ENCODE measurements around the gene KATNB1. TPM values are rescaled to one million over a fixed set of nuclear protein-coding genes. Genes with fewer than 3 reads are reported as not detected.
"Not testable (repeated sequence)": the region's sequence is repeated elsewhere in the genome, so short reads cannot be mapped to it uniquely, and the experiment has no call there.

KATNB1 gene
- total RNA-seq, 2 donors from 2014 or later: 9.0 to 16.2 TPM

DNA sequence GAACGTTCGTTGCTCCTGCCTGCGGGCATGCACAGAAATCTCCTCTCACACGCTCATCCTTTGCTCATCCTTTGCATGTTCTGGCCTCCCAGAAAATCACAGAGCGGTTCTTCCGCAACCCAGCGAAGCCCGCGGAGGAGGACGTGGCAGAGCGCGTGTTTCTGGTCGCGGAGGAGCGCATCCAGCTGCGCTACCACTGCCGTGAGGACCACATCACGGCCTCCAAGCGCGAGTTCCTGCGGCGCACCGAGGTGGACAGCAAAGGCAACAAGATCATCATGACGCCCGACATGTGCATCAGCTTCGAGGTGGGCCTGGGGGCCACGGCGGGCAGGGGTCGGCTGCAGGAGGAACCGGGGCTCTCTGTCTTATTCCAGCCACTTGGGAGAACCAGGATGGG lies 9.6 kb upstream of the KATNB1 start:
- DNase-seq (ENCODE audit: low spot score) (no peak), ATAC-seq (ENCODE audit: insufficient number of reproducible peaks, low FRiP score, low read depth) (no peak)
- H3K4me3 ChIP-seq: no peak overlapping the region
- no peak overlapping the region for H3K27ac ChIP-seq
- no peaks in the 10 kb centered on the region for H3K36me3 ChIP-seq
- H3K9me3 ChIP-seq: no peaks in the 10 kb centered on the region
- no peaks in the 10 kb centered on the region for H3K27me3 ChIP-seq (replicated peaks; ENCODE audit: insufficient read depth)
- H3K4me1 ChIP-seq (ENCODE audit: control insufficient read depth in 1 of 2, low read depth in 2 of 2): no peaks in the 10 kb centered on the region
- TF ChIP-seq, protein P1, sequence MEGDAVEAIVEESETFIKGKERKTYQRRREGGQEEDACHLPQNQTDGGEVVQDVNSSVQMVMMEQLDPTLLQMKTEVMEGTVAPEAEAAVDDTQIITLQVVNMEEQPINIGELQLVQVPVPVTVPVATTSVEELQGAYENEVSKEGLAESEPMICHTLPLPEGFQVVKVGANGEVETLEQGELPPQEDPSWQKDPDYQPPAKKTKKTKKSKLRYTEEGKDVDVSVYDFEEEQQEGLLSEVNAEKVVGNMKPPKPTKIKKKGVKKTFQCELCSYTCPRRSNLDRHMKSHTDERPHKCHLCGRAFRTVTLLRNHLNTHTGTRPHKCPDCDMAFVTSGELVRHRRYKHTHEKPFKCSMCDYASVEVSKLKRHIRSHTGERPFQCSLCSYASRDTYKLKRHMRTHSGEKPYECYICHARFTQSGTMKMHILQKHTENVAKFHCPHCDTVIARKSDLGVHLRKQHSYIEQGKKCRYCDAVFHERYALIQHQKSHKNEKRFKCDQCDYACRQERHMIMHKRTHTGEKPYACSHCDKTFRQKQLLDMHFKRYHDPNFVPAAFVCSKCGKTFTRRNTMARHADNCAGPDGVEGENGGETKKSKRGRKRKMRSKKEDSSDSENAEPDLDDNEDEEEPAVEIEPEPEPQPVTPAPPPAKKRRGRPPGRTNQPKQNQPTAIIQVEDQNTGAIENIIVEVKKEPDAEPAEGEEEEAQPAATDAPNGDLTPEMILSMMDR (IDR thresholded peaks at IDR 0.05): no peak

DNA sequence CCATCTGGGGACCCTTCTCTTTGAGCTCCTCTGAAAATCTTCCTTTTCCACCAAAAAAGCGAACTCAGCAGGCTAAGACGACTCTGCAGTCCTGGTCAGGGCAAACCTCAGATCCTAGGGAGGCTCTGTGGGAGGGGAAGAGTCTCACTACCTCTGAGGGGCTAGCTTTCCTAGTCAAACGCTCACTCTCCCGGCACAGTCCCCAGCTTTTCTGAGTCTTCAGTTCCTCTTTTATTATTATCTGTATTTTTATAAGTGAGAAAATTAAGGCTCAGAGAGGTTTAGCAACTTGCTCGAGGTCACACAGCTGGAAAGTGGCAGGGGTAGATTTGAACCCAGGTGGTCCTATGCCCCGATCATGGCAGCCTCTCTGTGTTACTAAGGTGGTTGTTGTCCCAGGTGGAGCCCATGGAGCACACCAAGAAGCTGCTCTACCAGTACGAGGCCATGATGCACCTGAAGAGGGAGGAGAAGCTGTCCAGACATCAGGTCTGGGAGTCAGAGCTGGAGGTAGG lies 9.1 kb upstream of the KATNB1 start:
- TF ChIP-seq, protein P1 (IDR thresholded peaks at IDR 0.05): no peak
- no peak overlapping the region for H3K27ac ChIP-seq
- H3K4me1 ChIP-seq (ENCODE audit: control insufficient read depth in 1 of 2, low read depth in 2 of 2): no peaks in the 10 kb centered on the region
- ATAC-seq (ENCODE audit: insufficient number of reproducible peaks, low FRiP score, low read depth) (no peak), DNase-seq (ENCODE audit: low spot score) (no peak)
- no peaks in the 10 kb centered on the region for H3K27me3 ChIP-seq (replicated peaks; ENCODE audit: insufficient read depth)
- no peak overlapping the region for H3K4me3 ChIP-seq
- no peaks in the 10 kb centered on the region for H3K36me3 ChIP-seq
- H3K9me3 ChIP-seq: no peaks in the 10 kb centered on the region

DNA sequence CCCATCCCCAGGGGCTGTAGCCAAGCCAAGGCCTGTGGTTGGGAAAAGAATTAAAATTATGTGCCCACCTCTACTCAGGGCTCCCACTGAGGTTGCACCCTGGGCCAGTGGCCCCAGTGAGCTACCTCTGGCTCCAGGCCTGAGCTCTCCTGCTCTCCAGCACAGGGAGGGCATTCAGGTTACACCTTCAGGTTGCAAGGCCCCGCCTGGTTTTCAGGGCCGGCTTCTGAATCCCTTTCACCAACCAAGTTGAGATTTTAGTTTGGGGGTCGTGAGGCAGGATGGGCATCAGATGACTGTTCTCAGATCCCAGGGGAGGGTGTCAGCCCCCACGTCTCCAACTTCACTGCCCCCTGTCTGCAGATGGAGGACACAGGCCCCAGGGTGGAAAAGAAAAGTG lies 8.0 kb upstream of the KATNB1 start:
- Histone ChIP-seq H3K4me3 (no peak overlapping the region), H3K27me3 (replicated peaks; ENCODE audit: insufficient read depth) (no peaks in the 10 kb centered on the region), H3K4me1 (ENCODE audit: control insufficient read depth in 1 of 2, low read depth in 2 of 2) (no peaks in the 10 kb centered on the region), H3K27ac (no peak overlapping the region), H3K9me3 (no peaks in the 10 kb centered on the region), H3K36me3 (no peaks in the 10 kb centered on the region)
- DNase-seq (ENCODE audit: low spot score) (no peak), ATAC-seq (ENCODE audit: insufficient number of reproducible peaks, low FRiP score, low read depth) (no peak)
- TF ChIP-seq, protein P1 (IDR thresholded peaks at IDR 0.05): no peak

DNA sequence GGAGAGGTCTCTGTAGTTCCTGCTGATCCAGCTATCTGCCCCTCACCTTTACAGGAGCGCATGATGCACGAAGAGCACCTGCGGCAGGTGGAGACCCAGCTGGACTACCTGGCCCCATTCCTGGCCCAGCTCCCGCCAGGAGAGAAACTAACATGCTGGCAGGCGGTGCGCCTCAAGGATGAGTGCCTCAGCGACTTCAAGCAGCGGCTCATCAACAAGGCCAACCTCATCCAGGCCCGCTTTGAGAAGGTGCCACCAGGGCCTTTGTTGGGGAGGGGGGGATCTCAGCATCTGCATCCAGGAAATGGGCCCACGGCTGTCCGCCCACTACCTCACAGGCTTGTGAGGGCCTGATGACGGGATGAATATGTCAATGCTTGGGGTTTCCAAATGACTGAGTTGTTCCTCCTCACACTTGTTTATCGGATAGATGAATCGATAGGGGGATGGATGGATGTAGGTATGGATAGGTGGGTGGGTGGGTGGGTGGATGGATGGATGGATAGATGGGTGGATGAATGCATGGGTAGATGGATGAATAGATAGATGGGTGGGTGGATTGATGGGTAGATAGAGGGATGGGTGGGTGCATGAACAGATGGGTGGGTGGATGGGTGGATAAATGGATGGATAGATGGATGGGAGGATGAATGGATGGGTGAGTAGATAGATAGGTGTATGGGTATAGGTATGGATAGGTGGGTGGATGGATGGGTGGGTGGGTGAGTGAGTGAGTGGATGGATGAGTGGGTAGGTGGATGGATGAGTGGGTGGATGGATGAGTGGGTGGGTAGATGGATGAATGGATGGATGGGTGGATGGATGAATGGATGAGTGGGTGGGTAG lies 7.0 kb upstream of the KATNB1 start:
- TF ChIP-seq, protein P1 (IDR thresholded peaks at IDR 0.05): no peak
- no peaks in the 10 kb centered on the region for H3K27me3 ChIP-seq (replicated peaks; ENCODE audit: insufficient read depth)
- H3K27ac ChIP-seq: no peak overlapping the region
- H3K4me1 ChIP-seq (ENCODE audit: control insufficient read depth in 1 of 2, low read depth in 2 of 2): no peaks in the 10 kb centered on the region
- no peaks in the 10 kb centered on the region for H3K36me3 ChIP-seq
- no peak for DNase-seq (ENCODE audit: low spot score)
- H3K4me3 ChIP-seq: no peak overlapping the region
- H3K9me3 ChIP-seq: no peaks in the 10 kb centered on the region
- no peak for ATAC-seq (ENCODE audit: insufficient number of reproducible peaks, low FRiP score, low read depth)

DNA sequence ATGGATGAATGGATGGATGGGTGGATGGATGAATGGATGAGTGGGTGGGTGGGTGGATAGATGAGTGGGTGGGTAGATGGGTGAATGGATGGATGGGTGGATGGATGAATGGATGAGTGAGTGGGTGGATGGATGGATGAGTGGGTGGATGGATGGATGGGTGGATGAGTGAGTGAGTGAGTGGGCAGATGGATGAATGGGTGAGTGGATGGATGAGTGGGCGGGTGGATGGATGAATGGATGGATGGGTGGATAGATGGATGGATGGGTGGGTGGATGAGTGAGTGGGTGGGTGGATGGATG lies 6.4 kb upstream of the KATNB1 start:
- Histone ChIP-seq H3K36me3 (no peaks in the 10 kb centered on the region), H3K4me3 (no peak overlapping the region), H3K9me3 (no peaks in the 10 kb centered on the region), H3K27me3 (replicated peaks; ENCODE audit: insufficient read depth) (no peaks in the 10 kb centered on the region), H3K27ac (no peak overlapping the region), H3K4me1 (ENCODE audit: control insufficient read depth in 1 of 2, low read depth in 2 of 2) (peaks cover 0 to under 1% of the 10 kb centered on the region in 2 donors)
- ATAC-seq (ENCODE audit: insufficient number of reproducible peaks, low FRiP score, low read depth): no peak
- TF ChIP-seq, protein P1 (IDR thresholded peaks at IDR 0.05): no peak
- no peak for DNase-seq (ENCODE audit: low spot score)

DNA sequence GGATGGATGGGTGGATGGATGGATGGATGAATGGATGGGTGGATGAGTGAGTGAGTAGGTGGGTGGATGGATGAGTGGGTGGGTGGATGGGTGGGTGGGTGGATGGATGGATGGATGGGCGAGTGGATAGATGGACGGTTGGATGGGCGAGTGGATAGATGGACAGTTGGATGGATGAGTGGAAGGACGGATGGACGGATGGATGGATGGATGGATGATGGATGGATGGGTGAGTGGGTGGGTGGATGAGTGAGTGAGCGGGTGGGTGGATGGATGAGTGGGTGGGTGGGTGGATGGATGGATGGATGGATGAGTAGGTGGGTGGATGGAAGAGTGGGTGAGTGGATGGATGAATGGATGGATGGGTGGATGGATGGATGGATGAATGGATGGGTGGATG lies 5.7 kb upstream of the KATNB1 start:
- H3K9me3 ChIP-seq; DNase-seq (ENCODE audit: low spot score); H3K27ac ChIP-seq; H3K27me3 ChIP-seq (replicated peaks; ENCODE audit: insufficient read depth); H3K4me1 ChIP-seq (ENCODE audit: control insufficient read depth in 1 of 2, low read depth in 2 of 2); H3K36me3 ChIP-seq; ATAC-seq (ENCODE audit: insufficient number of reproducible peaks, low FRiP score, low read depth); H3K4me3 ChIP-seq: not testable (repeated sequence)
